ENCODE results near the gene SIRT5.

DNA sequence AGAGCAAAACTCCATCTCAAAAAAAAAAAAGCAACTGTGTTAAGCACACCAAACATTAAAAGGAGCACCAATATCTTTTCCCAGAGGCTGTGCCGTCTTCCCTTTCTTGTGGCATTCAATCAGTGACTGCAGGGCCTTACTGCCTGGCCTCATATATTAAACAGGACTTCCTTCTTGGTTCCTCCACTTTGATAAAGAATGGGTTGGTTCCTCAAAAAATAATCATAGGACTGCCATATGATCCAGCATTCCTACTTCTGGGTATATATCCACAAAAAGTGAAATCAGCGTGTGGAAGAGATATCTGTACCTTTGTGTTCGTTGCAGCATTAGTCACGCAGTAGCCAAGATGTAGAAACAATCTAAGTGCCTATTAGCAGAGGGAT, 46.7 kb upstream of the SIRT5 start:
- TF ChIP-seq, protein P1, sequence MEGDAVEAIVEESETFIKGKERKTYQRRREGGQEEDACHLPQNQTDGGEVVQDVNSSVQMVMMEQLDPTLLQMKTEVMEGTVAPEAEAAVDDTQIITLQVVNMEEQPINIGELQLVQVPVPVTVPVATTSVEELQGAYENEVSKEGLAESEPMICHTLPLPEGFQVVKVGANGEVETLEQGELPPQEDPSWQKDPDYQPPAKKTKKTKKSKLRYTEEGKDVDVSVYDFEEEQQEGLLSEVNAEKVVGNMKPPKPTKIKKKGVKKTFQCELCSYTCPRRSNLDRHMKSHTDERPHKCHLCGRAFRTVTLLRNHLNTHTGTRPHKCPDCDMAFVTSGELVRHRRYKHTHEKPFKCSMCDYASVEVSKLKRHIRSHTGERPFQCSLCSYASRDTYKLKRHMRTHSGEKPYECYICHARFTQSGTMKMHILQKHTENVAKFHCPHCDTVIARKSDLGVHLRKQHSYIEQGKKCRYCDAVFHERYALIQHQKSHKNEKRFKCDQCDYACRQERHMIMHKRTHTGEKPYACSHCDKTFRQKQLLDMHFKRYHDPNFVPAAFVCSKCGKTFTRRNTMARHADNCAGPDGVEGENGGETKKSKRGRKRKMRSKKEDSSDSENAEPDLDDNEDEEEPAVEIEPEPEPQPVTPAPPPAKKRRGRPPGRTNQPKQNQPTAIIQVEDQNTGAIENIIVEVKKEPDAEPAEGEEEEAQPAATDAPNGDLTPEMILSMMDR (IDR thresholded peaks at IDR 0.05): no peak
- TF ChIP-seq POLR2A (IDR thresholded peaks at IDR 0.05): no peak
- peak; percentile 20 to 50 for TF ChIP-seq EP300 (IDR thresholded peaks at IDR 0.05)

Data from tibial nerve (tissue), 4 donors.